ENCODE results near the gene ATG4A.

The ATG4A gene

GRCh38 chrX:108178143-108178498, 86.5 kb downstream of the ATG4A start:
- no peak for TF ChIP-seq CTCF (conservative IDR thresholded peaks at IDR 0.05; ENCODE audit: low read depth, low read length)
- no peak for DNase-seq (ENCODE audit: low read depth)
- no peak overlapping the region for H3K4me3 ChIP-seq (ENCODE audit: low read length)

- peak; percentile 75 for DNase-seq (ENCODE audit: low read depth)
- no peak overlapping the region for H3K4me3 ChIP-seq (ENCODE audit: low read length)
- no peak for TF ChIP-seq CTCF (conservative IDR thresholded peaks at IDR 0.05; ENCODE audit: low read depth, low read length)
These were observed 95.2 kb downstream of the ATG4A start for GRCh38 chrX:108186811-108187210.

- H3K4me3 ChIP-seq (ENCODE audit: low read length), result no peak overlapping the region
- DNase-seq (ENCODE audit: low read depth), result no peak
- no peak for TF ChIP-seq CTCF (conservative IDR thresholded peaks at IDR 0.05; ENCODE audit: low read depth, low read length)
These were observed 106.8 kb downstream of the ATG4A start for GRCh38 chrX:108198420-108198819.

DNA sequence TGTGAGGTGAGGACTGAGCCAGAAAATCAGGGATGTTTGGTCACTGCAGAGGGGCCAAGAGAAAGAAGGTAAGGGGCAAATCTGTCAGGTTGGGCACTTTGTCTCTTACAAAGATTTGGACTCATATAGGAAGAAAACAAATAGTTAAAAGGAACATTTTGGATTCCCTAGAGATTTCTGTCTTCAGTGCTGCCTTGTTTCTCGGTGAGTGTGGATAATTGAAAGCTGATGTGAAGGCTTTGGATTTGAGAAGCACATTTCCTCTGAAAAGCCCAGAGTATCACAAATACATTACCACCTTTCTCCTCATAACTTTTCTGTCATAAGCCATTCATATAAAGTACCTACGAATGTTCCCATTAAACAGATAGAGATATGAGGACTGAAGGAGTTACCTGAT, 107.5 kb downstream of the ATG4A start:
- DNase-seq (ENCODE audit: low read depth), result no peak
- TF ChIP-seq CTCF (conservative IDR thresholded peaks at IDR 0.05; ENCODE audit: low read depth, low read length), result no peak
- H3K4me3 ChIP-seq (ENCODE audit: low read length), result no peak overlapping the region

DNA sequence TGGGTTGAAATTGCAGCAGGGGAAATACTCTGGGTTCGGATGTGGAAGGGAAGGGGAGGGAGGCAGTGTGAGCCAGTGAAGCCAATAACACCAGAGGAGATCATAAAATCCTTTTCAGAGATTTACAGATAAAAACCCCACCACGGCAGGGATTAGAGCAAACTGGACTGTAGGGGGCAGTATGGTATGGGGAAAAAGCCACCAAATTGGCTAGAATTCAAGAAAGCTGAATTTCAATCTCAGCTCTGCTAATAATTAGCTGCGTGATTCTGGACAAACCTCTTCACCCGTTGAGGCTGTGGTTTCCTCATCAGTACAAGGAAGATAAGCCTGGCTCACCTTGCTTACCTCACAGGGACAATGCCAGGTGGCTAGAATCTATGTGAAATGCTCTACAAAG, 108.1 kb downstream of the ATG4A start:
- H3K4me3 ChIP-seq (ENCODE audit: low read length), result no peak overlapping the region
- DNase-seq (ENCODE audit: low read depth), result no peak
- TF ChIP-seq CTCF (conservative IDR thresholded peaks at IDR 0.05; ENCODE audit: low read depth, low read length), result peak; percentile 62

GRCh38 chrX:108203540-108203939, 112.0 kb downstream of the ATG4A start:
- no peak overlapping the region for H3K4me3 ChIP-seq (ENCODE audit: low read length)
- TF ChIP-seq CTCF (conservative IDR thresholded peaks at IDR 0.05; ENCODE audit: low read depth, low read length), result no peak
- no peak for DNase-seq (ENCODE audit: low read depth)
